ENCODE results near the gene CRACR2B. TPM values are rescaled to one million over a fixed set of nuclear protein-coding genes. Genes with fewer than 3 reads are reported as not detected.

The CRACR2B gene
- total RNA-seq, 1 experiment from 2014 or later: 11.8 TPM

GRCh38 chr11:865462-866430 lies 38.0 kb downstream of the CRACR2B start:
- TF ChIP-seq ZBTB33 (IDR thresholded peaks at IDR 0.05; ENCODE audit: extremely low read depth, insufficient replicate concordance, low read length) (no peak), YY1 (IDR thresholded peaks at IDR 0.05; ENCODE audit: extremely low read depth, insufficient replicate concordance, low read depth, low read length) (no peak)
- Histone ChIP-seq H3K4me3 (replicated peaks in 1 of 2; ENCODE audit: low read depth in 1 of 2, low read length in 2 of 2) (no peak overlapping the region), H3K9ac (ENCODE audit: low read length) (no peak overlapping the region), H3K9me3 (ENCODE audit: control insufficient read depth in 1 of 2, insufficient read depth in 1 of 2, low read depth in 1 of 2, low read length in 2 of 2) (no peaks in the 10 kb centered on the region), H3K27me3 (ENCODE audit: insufficient read depth, low read length) (no peaks in the 10 kb centered on the region), H2AFZ (ENCODE audit: low read depth, low read length, poor library complexity, severe bottlenecking) (no peak overlapping the region), H3K4me1 (ENCODE audit: control insufficient read depth in 1 of 2, insufficient read depth in 2 of 2, low read length in 2 of 2) (peaks cover 0 to 27% of the 10 kb centered on the region in 2 experiments; a peak in 2 of 4 replicates), H3K4me2 (ENCODE audit: low read length) (no peak overlapping the region), H3K9me2 (ENCODE audit: insufficient read depth) (no peaks in the 10 kb centered on the region), H3K27ac (ENCODE audit: low read depth, low read length) (no peak overlapping the region), H3K79me2 (ENCODE audit: insufficient read depth, low read length) (no peaks in the 10 kb centered on the region), H3K36me3 (ENCODE audit: control insufficient read depth in 1 of 2, insufficient read depth in 2 of 2, low read length in 2 of 2) (no peaks in the 10 kb centered on the region), H4K20me1 (ENCODE audit: insufficient read depth) (no peaks in the 10 kb centered on the region)
- no peak for DNase-seq (ENCODE audit: low read depth, low spot score)
- ChIA-PET CTCF (no interaction called here), RAD21 (ENCODE audit: low non-redundant PET in 1 of 2, low total read pairs in 2 of 2, uncharacterized antibody in 2 of 2, unreplicated experiment in 2 of 2) (no interaction called here), POLR2A (no interaction called here)
- intact Hi-C loops (cut with micrococcal nuclease): no loop called here
- BruUV-seq (replicated peaks): no TSS peak
- ATAC-seq: no peak

DNA sequence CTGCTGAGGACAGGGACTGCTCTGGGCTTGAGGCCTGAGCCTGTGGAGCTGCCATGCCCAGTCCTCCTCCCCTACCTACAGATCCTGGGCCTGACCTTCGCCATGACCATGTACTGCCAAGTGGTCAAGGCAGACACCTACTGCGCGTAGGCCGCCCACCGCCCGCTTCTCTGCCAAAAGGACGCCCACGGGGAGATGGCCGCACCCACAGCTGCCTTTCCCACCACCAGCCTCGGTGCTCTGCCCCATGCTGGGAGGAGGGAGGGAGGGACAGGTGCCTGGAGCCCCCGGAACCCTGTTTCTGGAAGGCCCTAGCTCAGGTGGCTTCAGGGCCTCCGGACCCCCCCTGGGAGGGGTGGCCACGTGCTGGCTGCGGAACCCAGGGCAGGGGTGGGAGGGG lies 38.8 kb downstream of the CRACR2B start:
- H3K4me1 ChIP-seq (ENCODE audit: control insufficient read depth in 1 of 2, insufficient read depth in 2 of 2, low read length in 2 of 2): peaks cover 0 to 27% of the 10 kb centered on the region in 2 experiments; a peak in 2 of 4 replicates
- ATAC-seq (no peak), DNase-seq (ENCODE audit: low read depth, low spot score) (no peak)
- CTCF ChIA-PET: interaction anchor here (0.6 to 2.0 kb wide), 2 partner anchors 10 to 28 kb away, joined by 4 to 8 read pairs; no protein-coding TSS in a partner anchor
- no peaks in the 10 kb centered on the region for H3K36me3 ChIP-seq (ENCODE audit: control insufficient read depth in 1 of 2, insufficient read depth in 2 of 2, low read length in 2 of 2)
- no peaks in the 10 kb centered on the region for H3K9me2 ChIP-seq (ENCODE audit: insufficient read depth)
- no peak overlapping the region for H3K4me2 ChIP-seq (ENCODE audit: low read length)
- no peak overlapping the region for H2AFZ ChIP-seq (ENCODE audit: low read depth, low read length, poor library complexity, severe bottlenecking)
- H3K9me3 ChIP-seq (ENCODE audit: control insufficient read depth in 1 of 2, insufficient read depth in 1 of 2, low read depth in 1 of 2, low read length in 2 of 2): no peaks in the 10 kb centered on the region
- no peak overlapping the region for H3K4me3 ChIP-seq (replicated peaks in 1 of 2; ENCODE audit: low read depth in 1 of 2, low read length in 2 of 2)
- H3K27ac ChIP-seq (ENCODE audit: low read depth, low read length): no peak overlapping the region
- no peaks in the 10 kb centered on the region for H3K79me2 ChIP-seq (ENCODE audit: insufficient read depth, low read length)
- H3K27me3 ChIP-seq (ENCODE audit: insufficient read depth, low read length): no peaks in the 10 kb centered on the region
- intact Hi-C loops (cut with micrococcal nuclease): no loop called here
- H3K9ac ChIP-seq (ENCODE audit: low read length): no peak overlapping the region
- TF ChIP-seq POLR2AphosphoS5 (IDR thresholded peaks at IDR 0.05; ENCODE audit: low read depth, low read length): no peak
- TF ChIP-seq, protein P1, sequence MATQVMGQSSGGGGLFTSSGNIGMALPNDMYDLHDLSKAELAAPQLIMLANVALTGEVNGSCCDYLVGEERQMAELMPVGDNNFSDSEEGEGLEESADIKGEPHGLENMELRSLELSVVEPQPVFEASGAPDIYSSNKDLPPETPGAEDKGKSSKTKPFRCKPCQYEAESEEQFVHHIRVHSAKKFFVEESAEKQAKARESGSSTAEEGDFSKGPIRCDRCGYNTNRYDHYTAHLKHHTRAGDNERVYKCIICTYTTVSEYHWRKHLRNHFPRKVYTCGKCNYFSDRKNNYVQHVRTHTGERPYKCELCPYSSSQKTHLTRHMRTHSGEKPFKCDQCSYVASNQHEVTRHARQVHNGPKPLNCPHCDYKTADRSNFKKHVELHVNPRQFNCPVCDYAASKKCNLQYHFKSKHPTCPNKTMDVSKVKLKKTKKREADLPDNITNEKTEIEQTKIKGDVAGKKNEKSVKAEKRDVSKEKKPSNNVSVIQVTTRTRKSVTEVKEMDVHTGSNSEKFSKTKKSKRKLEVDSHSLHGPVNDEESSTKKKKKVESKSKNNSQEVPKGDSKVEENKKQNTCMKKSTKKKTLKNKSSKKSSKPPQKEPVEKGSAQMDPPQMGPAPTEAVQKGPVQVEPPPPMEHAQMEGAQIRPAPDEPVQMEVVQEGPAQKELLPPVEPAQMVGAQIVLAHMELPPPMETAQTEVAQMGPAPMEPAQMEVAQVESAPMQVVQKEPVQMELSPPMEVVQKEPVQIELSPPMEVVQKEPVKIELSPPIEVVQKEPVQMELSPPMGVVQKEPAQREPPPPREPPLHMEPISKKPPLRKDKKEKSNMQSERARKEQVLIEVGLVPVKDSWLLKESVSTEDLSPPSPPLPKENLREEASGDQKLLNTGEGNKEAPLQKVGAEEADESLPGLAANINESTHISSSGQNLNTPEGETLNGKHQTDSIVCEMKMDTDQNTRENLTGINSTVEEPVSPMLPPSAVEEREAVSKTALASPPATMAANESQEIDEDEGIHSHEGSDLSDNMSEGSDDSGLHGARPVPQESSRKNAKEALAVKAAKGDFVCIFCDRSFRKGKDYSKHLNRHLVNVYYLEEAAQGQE (IDR thresholded peaks at IDR 0.05; ENCODE audit: low read depth): no peak
- no peak for TF ChIP-seq CEBPB (IDR thresholded peaks at IDR 0.05; ENCODE audit: low read depth)
- TF ChIP-seq, protein P2, sequence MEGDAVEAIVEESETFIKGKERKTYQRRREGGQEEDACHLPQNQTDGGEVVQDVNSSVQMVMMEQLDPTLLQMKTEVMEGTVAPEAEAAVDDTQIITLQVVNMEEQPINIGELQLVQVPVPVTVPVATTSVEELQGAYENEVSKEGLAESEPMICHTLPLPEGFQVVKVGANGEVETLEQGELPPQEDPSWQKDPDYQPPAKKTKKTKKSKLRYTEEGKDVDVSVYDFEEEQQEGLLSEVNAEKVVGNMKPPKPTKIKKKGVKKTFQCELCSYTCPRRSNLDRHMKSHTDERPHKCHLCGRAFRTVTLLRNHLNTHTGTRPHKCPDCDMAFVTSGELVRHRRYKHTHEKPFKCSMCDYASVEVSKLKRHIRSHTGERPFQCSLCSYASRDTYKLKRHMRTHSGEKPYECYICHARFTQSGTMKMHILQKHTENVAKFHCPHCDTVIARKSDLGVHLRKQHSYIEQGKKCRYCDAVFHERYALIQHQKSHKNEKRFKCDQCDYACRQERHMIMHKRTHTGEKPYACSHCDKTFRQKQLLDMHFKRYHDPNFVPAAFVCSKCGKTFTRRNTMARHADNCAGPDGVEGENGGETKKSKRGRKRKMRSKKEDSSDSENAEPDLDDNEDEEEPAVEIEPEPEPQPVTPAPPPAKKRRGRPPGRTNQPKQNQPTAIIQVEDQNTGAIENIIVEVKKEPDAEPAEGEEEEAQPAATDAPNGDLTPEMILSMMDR (IDR thresholded peaks at IDR 0.05 in 2 of 3, conservative IDR thresholded peaks at IDR 0.05 in 1 of 3; ENCODE audit: borderline replicate concordance in 1 of 3, insufficient read depth in 1 of 3, low read depth in 2 of 3, low read length in 2 of 3): no peak
- no peak for TF ChIP-seq SRF (IDR thresholded peaks at IDR 0.05; ENCODE audit: low read depth)
- RAD21 ChIA-PET (ENCODE audit: low non-redundant PET in 1 of 2, low total read pairs in 2 of 2, uncharacterized antibody in 2 of 2, unreplicated experiment in 2 of 2): no interaction called here
- BruUV-seq (replicated peaks): no TSS peak
- H4K20me1 ChIP-seq (ENCODE audit: insufficient read depth): no peaks in the 10 kb centered on the region
- POLR2A ChIA-PET: no interaction called here

All from HCT116 (cell line).